Tongue (tissue), 2 donors: Measurements from ENCODE around the gene OTOL1. TPM values are rescaled to one million over a fixed set of nuclear protein-coding genes. Genes with fewer than 3 reads are reported as not detected.

Experiments
- DNase-seq: peaks from one replicate; pipeline ENCODE4 v3.0.0-alpha.2; 2015
- total RNA-seq: library from RNA; depleted of rRNA; stranded (reverse); fragments of >200 nt; gene quantifications from one replicate; pipeline ENCODE4 v1.2.3, GENCODE V29; 2014

OTOL1 gene
- total RNA-seq, 1 donor from 2014 or later, result not detected

GRCh38 chr3:161545824-161546223, 49.2 kb downstream of the OTOL1 start:
- no peak for DNase-seq

- DNase-seq, result peak; percentile 66
Observed at GRCh38 chr3:161548301-161548700, 51.7 kb downstream of the OTOL1 start.

- DNase-seq, result peak; percentile 63
Observed at GRCh38 chr3:161549261-161549660, 52.7 kb downstream of the OTOL1 start.

- DNase-seq, result peak; percentile 40
Observed at GRCh38 chr3:161550491-161551195, 54.0 kb downstream of the OTOL1 start.

- peak; percentile 22 for DNase-seq
Observed at GRCh38 chr3:161551697-161552096, 55.1 kb downstream of the OTOL1 start.

GRCh38 chr3:161552984-161553560, 56.5 kb downstream of the OTOL1 start:
- DNase-seq, result no peak

Other genes starting within 250 kb of the OTOL1 start
- 4.4 TPM for gene SPTSSB, start 125.3 kb upstream of the OTOL1 start, total RNA-seq